Limb (tissue), 2 donors: Measurements from ENCODE around the gene RNF126.
"Not testable (repeated sequence)": the region's sequence is repeated elsewhere in the genome, so short reads cannot be mapped to it uniquely, and the experiment has no call there.

Source experiments
- DNase-seq, 2 donors: peaks; one replicate each; pipeline ENCODE4 v3.0.0-alpha.2; 2016; ENCODE audit errors: extremely low spot score in 2 of 2

Gene RNF126

DNA sequence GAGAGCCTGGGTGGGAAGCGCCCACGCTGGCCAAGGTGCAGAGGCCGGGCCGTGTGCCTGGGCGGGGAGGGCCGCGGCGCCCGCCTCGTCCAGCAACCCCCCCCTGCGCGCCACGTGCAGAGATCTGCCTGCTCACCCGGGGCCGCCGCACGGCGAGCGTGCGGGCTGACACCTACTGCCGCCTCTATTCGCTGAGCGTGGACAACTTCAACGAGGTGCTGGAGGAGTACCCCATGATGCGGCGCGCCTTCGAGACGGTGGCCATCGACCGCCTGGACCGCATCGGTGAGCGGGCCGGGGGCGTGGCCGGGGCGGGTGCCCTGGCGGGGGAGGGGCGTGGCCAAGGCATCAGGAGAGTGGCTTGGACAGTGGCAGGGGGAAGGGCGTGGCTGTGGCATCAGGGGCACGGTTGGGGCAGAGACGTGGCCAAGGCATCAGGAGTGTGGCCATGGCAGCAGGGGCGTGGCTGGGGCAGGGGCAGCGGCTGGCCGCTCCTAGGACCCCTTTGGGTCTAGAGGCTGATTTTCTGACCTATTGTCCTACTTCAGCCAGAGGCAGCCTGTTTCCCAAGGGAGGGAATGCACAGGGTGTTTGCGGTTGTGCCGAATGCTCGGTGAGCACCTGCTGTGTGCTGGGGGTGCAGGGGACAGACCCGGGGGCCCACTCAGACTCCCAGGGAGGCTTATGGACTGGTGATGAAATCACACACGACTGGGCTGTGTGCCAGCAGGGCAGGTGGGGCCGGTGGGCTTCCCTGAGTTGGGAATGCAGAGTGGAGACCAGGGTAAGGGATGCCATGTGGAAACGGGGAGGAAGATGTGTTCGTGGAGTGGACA lies 49.1 kb downstream of the RNF126 start:
- no peak for DNase-seq

DNA sequence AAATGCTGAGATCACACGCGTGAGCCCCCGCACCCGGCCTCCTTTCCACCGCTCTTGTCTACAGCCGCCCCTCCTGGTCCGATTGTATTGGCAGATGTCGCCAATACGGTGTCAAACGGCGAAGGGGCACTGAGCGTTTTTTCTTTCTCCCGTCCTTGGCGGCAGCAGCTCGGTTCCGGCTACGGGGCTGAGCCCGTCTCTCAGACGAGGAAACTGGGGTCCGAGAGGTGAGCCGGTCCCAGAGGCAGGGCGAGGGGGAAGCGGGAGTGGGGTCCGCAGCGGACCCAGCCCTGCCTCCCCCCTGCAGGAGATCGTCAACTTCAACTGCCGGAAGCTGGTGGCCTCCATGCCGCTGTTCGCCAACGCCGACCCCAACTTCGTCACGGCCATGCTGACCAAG lies 50.1 kb downstream of the RNF126 start:
- no peak for DNase-seq

GRCh38 chr19:611481-611868 lies 51.5 kb downstream of the RNF126 start:
- DNase-seq: no peak

DNA sequence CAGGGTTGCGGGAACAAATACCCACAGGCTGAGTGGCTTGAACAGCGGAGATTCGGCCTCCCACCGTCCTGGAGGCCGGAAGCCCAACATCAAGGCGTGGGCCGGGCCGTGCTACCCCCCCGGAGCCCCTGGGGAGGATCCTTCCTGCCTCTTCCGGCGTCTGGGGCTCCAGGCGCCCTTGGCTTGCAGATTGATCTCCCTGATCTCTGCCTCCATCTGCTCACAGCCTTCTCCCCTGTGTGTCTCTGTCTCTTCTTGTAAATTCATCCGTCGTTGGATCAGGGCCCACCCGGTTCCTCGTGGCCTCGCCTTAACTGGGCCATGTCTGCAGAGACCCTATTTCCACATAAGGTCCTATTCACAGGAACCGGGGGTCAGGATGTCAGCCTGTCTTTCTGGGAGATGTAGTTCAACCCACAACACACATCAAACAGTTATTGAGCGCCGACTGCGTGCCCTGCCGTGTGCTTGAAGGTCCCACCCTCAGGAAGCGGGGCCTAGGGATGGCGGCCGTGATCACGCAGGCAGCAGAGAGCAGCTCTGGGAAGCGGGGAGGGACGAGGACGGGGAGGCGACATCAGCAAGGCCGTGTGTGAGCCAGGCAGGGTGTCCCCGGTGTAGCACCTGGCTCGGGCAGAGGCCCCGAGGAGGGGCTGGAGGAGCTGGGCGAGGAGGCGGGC lies 52.1 kb downstream of the RNF126 start:
- peak; percentile 44 to 55 for DNase-seq

DNA sequence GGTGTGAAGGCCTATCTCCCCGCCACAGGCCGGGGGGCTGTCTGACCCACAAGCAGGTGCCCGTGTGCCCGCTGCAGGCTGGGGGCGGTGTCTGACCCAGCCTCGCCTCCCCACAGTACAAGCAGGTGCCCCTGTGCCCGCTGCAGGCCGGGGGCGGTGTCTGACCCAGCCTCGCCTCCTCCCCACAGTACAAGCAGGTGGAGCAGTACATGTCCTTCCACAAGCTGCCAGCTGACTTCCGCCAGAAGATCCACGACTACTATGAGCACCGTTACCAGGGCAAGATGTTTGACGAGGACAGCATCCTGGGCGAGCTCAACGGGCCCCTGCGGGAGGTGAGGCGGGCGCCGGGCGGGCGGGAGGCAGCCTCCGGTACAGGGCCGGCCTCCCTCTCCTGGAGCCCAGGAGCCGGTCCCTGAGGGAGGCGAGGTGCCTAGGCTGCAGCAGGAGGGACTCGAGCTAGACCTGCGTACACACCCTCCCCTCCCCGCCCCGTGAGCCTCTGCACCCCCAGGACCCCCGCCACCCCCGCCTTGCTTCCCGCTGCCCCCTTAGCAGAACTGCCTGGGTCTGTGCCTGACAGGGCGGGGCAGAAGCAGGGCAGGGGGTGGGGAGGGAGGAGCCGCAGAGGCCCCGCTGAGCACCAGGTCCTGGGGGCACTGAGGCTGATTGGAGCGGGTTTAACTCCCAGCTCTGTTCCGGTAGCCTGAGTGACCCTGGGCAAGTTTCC lies 52.8 kb downstream of the RNF126 start:
- no peak for DNase-seq

DNA sequence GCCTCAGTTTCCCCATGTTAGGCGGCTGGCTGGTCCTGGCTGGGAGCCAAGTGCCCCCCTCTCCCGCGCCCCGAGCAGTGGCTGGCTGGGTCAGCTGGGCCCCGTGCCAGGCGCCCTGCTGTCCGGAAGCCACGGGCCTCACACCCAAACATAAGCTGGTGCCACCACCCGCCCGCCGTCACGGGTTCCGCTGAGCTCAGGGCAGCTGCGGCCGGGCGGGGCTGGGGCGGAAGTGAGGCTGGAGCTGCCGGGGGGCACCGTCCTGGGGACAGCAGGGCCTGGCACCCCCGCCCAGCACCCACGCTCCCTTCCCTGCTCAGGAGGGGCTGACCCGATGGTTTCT lies 54.0 kb downstream of the RNF126 start:
- DNase-seq: no peak

GRCh38 chr19:608155-609003 lies 54.6 kb downstream of the RNF126 start:
- DNase-seq: no peak

GRCh38 chr19:607301-608154 lies 55.5 kb downstream of the RNF126 start:
- no peak for DNase-seq

DNA sequence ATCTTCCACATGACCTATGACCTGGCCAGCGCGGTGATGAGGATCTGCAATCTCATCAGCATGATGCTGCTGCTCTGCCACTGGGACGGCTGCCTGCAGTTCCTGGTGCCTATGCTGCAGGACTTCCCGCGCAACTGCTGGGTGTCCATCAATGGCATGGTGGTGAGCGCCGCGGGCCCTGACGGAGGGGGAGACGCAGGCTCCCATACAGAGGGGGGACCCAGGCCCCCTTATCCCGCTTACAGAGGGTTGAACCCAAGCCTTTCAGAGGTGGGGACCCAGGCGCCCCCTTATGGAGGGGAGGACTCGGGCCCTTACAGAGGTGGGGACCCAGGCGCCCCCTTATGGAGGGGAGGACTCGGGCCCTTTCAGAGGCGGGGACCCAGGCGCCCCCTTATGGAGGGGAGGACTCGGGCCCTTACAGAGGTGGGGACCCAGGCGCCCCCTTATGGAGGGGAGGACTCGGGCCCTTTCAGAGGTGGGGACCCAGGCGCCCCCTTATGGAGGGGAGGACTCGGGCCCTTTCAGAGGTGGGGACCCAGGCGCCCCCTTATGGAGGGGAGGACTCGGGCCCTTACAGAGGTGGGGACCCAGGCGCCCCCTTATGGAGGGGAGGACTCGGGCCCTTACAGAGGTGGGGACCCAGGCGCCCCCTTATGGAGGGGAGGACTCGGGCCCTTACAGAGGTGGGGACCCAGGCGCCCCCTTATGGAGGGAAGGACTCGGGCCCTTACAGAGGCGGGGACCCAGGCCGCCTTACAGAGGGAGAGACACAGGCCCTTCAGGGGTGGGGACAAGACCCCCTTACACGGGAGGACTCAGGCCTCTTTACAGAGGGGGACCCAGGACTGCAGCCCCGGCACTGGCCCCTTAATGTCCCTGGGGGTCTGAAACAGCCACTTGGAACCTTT lies 57.7 kb downstream of the RNF126 start:
- not testable (repeated sequence) for DNase-seq

DNA sequence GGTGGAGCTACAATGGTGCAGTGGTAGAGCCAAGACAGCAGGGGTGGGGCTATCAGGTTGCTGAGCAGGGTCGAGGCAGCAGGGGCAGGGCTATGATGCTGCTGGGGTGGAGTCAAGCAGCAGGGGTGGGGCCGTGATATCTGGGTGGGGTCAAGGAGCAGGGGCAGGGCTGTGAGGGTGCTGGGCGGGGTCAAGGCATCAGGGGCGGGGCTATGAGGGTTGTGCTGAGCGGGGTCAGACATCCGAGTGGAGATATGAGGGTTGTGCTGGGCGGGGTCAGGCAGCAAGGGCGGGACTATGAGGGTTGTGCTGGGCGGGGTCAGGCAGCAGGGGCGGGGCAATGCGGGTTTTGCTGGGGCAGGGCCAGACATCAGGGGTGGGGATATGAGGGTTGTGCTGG lies 58.7 kb downstream of the RNF126 start:
- no peak for DNase-seq

DNA sequence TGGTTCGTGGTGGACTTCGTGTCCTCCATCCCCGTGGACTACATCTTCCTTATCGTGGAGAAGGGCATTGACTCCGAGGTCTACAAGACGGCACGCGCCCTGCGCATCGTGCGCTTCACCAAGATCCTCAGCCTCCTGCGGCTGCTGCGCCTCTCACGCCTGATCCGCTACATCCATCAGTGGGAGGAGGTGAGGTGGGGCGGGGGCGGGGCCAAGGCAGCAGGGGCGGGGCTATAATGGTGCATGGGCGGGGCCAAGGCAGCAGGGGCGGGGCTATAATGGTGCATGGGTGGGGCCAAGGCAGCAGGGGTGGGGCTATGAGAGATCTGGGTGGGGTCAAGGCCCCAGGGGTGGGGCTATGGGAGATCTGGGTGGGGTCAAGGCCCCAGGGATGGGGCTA lies 59.2 kb downstream of the RNF126 start:
- DNase-seq: not testable (repeated sequence)

- not testable (repeated sequence) for DNase-seq
These were observed 59.7 kb downstream of the RNF126 start for GRCh38 chr19:603302-603639.

DNA sequence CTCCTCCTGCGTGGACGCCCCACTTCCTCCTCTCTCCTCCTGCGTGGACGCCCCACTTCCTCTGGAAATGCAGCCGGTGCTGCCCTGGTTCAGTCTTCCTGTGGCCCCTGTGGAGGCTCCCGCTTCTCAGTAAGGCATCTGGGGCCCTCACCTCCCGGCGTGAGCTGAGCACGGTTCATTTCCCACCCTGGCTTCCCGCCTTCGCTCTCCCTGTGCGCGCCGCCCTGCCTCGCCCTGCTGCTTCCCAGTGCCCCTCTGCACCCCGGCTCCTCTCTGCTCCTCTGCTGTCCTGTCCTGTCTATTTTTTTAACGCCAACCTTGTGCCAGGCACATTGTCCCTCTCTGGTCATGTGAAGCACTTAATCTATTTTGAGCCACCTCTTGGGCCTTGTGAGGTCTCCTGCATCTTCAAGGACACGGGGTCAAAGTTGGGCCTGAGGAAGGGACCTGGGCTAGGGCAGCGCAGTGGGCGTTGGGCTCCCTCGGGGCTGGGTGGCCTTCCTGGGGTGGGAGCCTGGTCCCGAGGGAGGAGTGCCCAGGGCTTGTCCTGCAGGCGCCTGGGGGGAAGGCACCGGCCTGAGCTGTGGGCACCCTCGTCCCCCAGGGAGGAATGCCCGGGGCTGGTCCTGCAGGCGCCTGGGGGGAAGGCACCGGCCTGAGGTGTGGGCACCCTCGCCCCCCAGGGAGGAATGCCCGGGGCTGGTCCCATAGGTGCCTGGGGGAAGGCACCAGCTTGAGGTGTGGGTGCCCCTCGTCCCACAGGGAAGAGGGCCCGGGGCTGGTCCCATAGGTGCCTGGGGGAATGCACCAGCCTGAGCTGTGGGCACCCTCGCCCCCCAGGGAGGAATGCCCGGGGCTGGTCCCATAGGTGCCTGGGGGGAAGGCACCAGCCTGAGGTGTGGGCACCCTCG lies 60.4 kb downstream of the RNF126 start:
- DNase-seq: no peak

DNA sequence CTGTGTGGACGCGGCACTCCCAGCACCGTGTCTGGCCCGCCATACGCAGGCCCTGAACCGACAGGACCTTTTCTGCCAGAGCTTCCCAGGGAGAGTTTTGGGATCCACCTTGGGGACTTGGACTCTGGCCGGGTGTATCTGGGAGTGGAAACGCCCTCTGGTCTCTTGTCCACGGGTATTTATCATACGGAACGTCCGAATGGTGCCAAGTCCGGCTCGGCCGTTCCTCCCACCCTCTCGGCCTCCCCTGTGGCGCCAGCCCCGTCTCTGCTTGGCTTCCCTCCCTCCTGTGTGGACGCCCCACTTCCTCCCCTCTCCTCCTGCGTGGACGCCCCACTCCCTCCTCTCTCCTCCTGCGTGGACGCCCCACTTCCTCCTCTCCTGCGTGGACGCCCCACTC lies 61.2 kb downstream of the RNF126 start:
- no peak for DNase-seq

DNA sequence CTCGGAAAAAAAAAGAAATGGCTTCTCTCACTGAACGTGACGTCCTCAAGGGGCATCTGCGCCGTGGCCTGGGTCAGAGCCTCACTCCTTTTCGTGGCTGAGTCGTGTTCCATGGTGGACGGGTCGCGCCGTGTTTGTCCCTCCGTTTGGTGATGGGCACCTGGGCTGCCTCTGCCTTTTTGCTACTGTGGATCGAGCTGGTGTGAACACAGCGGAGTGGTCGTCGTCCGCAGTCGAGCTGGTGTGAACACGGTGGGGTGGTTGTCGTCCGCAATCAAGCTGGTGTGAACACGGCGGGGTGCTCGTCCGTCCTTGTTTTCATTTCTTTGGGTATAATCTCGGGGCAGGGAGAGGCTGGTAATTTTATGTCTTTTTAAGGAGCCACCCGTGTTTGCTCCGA lies 61.7 kb downstream of the RNF126 start:
- no peak for DNase-seq
